HG03097 (cell line): ENCODE measurements around the gene TMPRSS6.

Source experiments
- ATAC-seq: cut with Tn5 transposase; IDR thresholded peaks from one replicate; pipeline ENCODE4 v1.9.1; 2021; ENCODE audit not compliant: unreplicated experiment, low FRiP score

The TMPRSS6 gene

GRCh38 chr22:37109242-37109917 is at the start of gene TMPRSS6:
Gene TMPRSS6, minus strand, starts transcription at chr22:37109713. Its CDS starts 6,296 bp downstream, at chr22:37103417.
- no peak for ATAC-seq

DNA sequence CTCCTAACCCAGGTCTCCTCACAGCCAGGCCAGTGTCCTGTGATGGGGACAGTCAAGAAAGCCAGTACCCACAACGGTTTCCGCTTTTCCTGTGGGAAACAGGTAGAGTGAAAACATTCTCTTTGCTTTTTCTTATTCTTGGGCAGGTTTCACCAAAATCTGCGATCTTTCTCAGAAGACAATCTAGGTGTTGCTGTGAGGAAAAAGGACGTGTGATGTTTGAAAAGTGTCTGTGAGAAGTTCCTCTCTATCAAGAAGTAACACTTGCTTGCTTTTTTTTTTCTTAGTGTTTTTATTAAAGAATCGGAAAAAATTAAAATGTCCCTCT is 49.4 kb upstream of the TMPRSS6 start:
- no peak for ATAC-seq

GRCh38 chr22:37157516-37158285 is 48.2 kb upstream of the TMPRSS6 start:
- no peak for ATAC-seq

DNA sequence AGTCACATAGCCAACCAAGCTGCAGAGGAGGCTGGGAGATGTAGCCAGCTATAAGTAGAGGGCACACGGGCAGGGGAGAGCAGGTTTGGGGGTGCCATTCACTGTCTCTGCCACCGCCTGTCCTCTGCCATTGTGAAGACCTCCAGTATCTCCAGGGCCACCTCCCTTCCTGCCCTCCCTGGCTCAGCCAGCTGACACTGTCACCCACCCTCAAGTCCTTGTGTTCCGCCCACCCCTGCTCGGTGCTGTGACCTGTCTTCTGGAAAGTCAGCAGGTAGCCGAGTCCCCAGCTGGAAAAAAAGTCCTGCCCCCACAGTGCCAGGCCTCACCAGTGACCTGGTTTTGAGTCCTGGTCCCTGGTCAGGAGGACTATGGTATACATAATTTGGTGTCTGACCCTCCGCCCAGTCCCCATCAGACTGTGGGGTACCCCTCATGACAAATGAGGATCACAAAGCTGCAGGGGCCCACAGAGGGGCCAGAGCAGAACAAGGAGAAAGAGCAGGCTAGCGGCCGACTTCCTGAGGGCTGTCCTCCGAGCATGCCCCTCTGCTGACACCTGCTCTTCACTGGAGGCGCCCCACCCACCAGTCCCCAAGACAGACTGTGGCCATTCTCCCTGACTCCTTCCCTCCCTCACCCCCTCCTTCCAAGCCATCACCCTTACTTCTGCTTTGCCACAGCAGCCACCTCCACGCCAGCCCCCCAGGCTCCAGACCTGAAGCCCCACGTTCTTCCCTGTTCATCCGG is 47.3 kb upstream of the TMPRSS6 start:
- ATAC-seq, result no peak

- ATAC-seq, result no peak
These were observed 46.5 kb upstream of the TMPRSS6 start for GRCh38 chr22:37155971-37156370.

GRCh38 chr22:37154925-37155712 is 45.6 kb upstream of the TMPRSS6 start:
- no peak for ATAC-seq

GRCh38 chr22:37153901-37154300 is 44.4 kb upstream of the TMPRSS6 start:
- no peak for ATAC-seq

- ATAC-seq, result no peak
These were observed 41.9 kb upstream of the TMPRSS6 start for GRCh38 chr22:37151401-37151800.

- ATAC-seq, result no peak
These were observed 41.2 kb upstream of the TMPRSS6 start for GRCh38 chr22:37150701-37151100.

DNA sequence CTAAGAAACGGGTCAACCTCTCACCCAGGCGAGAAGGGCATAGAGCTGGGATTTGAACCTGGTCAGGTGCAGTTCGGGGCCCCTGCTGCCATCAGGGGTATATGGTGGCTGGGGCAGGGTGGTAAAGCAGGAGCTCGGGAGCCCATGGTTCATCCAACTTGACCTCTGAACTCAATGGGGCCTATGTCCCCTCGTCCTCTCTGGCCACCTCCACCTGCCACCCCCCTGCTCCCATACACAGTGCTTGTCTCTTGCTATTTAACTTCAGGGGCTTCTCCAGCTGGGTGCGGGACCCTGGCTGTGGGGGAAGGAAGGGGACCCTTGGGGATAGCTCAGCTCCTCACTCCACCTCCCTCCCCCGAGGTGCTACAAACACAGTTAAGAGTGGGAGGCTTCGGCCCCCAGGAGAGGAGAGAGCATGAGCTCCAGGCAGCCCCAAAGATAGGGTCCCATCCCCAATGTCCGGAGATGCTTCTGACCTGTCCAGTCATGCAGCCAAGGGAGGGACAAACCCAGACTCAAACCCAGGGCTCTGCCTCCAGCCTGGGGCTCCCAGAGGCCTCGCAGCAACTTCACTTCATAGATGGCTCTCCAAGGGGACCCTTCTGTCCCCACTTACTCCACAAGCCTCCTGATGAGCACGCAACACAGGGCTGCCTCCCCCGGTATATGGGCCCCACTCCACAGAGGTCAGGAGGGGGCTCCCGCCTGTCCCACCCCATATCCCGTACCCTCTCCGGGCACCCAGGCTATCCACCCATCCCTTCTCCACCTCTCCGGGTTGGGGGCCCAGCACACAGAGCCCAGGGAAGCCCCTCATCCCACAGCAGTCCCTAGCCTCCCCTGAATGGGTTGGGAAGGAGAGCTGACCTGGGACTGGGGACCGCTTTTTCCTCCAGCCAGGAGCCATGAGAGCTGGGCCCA is 39.5 kb upstream of the TMPRSS6 start:
- ATAC-seq, result peak; percentile 12

- ATAC-seq, result no peak
These were observed 38.6 kb upstream of the TMPRSS6 start for GRCh38 chr22:37148031-37148651.

DNA sequence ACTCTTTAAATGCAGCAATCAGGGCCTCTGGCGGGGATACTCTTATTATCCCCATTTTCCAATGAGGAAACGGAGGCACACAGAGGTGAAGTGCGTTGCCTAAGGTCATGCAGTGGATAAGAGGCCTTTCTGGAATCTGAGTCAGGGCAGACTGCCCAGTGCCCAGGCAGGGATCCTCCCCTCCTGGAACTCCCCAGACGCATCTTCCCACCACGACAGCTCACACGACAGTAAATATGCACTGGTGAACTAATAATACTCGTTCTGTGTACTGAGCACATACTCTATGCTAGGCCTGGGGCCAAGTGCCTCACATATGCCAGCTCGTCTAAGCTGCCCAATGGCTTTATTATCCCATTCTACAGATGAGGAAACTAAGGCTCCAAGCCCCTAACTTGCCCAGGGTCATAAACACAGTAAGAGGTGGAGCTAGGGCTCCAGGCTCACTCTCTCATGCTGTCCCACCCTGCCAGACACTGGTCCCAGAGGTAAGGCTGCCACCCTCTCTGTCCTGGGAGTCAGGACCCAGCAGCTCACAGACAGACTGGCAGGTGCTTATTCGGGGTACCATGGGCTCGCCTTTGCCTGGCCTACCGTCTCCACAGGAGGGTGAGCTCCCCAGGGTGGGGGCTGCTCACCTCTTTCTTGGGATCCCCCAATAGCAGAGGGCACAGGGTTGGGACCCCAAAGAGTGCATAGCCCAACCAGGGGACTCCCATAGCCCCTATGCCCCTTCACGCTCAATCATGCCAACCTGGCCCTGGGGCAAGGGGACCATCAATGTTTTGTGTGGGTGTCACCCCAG is 37.9 kb upstream of the TMPRSS6 start:
- ATAC-seq, result no peak

DNA sequence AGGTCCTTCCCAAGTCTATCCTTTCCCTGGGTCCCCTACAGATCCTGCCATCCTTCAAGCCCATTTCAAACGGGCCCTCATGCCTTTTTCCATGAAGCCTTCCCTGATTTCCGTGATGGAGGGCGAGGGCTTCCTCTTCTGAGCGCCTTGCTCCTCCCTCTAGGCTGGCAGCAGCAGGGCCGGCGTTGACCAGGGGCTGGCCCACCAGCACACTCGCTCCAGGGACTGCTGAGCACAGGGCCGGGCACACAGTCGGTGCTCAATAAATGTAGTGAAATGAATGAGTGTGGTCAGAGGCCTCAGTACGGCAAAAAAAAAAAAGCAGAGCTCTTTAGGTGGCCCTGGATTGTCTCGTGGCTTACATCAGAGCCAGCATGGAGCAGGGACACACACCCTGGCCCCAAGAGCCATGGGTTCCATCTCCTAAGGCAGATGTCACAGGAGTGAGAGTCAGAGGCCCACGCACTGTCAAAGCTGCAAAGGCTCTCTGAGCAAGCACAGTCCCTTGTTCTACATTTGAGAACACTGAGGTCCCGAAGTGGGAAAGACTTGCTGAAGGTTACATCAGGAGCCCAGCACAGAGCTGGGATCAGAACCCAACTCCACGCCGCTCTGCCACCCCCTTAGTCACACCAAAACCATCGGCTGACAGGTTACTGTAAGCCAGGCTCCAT is 37.1 kb upstream of the TMPRSS6 start:
- no peak for ATAC-seq

DNA sequence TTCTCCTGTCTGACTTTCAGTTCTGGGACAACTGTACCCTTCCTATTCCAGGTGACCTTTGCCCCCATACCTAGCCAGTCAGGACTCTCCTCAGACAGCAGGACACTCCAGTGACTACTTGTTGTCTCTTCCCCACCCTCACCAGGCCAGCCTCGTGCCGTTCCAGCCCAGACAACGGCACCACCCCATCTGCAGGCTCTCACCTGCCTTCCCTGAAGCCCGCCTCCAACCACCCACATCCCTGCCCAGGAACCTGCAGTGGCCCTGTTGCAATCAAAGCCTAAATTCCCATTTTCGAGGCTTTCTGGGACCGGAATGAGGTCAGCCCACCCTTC is 36.5 kb upstream of the TMPRSS6 start:
- no peak for ATAC-seq

DNA sequence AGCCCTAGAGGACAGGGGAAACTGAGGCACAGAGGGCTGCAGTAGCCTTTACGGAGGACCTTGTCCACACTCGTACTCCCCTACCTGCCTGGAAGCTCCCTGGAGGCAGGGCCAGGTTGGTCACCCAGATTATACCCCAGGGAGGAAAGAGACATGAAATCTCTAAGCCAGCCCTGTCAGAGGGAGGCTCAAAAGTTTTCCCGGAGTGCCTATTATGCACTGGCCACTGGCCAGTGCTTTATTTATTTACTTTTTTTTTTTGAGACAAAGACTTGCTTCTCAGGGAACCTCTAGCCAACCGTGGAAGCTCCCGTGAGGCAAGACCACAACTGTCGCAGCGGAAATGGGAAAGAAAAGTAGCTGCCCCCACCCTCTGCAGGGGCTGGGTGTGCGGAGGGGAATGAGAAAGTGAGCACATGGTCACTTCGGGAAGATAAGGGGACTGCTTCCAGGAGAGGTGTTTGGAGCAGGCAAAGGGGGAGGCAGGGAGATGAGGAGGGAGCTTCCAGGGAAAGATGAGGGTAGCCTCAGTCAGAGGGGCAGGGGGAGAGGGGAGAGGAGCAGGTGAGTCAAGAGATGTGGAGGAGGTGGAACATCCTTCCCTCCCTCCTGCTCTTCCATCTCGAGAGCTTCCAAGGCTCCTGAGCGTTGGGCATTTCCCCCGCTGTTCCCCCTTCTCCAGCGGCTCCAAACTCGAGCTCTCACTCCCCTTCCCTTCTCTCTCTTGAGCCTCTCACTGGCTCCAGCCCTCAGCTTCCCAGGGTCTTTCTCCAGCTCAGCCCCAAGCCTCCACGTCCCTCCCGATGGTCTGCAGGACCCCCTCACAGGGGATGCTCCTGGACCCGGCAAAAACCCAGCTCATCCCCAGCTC is 35.9 kb upstream of the TMPRSS6 start:
- ATAC-seq, result no peak

DNA sequence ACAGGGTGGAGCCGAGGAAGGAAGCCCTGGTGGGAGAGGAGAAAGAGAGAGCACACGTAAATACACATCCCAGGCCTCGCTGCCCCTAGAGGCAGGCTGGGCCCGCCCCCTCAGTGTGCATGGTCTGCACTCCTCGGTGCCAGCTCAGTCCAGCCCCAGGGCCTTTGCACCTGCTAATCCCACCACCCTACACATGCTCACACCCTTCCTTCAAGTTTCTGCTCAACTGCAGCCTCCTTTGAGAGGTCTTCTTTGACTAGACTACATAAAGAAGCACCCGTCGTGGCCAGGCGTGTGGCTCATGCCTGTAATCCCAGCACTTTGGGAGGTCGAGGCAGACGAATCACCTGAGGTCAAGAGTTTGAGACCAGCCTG is 34.7 kb upstream of the TMPRSS6 start:
- no peak for ATAC-seq

DNA sequence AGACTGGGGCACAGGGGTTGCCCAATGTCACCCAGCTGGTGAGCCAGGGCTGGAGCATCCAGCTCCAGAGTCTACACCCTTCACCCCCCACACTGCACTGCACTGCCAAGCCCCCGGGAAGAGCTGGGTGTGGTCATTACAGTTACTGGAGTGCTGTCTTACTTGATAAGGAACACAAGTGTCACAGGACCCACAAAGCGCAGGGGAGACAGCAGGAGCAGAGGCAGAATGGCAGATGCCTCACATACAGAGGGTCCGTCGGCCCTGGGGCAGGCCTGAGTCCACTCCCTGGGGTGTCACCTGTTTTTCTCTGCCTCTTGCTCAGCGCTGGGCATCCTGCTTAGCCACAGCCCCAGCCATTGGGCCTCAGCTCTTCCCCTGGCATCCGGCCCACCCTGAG is 32.5 kb upstream of the TMPRSS6 start:
- no peak for ATAC-seq
